ENCODE data around the gene NUDT19.
"Not testable (repeated sequence)": the region's sequence is repeated elsewhere in the genome, so short reads cannot be mapped to it uniquely, and the experiment has no call there.

NUDT19 gene

DNA sequence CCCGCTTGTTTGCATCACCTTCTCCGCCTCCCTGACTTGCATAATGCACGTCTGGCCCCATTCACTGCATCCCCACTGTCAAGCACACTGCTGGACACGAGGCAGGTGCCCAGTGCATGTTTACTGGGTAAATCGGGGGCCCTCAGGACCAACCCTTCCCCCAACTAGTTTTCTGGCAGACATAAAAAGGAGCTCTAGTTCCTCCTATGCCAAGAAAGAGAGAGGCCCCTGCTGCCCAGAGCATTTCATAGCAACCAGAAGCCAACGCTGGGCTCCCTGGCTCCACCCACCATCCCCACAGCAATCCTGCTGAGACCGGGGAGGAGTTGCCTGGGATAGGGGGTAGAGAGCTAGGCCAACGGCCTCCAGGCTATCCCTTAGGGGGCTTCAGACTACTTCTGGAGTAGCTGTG lies 39.9 kb upstream of the NUDT19 start:
- DNase-seq (ENCODE audit: low read depth) = no peak
- TF ChIP-seq, protein P1, sequence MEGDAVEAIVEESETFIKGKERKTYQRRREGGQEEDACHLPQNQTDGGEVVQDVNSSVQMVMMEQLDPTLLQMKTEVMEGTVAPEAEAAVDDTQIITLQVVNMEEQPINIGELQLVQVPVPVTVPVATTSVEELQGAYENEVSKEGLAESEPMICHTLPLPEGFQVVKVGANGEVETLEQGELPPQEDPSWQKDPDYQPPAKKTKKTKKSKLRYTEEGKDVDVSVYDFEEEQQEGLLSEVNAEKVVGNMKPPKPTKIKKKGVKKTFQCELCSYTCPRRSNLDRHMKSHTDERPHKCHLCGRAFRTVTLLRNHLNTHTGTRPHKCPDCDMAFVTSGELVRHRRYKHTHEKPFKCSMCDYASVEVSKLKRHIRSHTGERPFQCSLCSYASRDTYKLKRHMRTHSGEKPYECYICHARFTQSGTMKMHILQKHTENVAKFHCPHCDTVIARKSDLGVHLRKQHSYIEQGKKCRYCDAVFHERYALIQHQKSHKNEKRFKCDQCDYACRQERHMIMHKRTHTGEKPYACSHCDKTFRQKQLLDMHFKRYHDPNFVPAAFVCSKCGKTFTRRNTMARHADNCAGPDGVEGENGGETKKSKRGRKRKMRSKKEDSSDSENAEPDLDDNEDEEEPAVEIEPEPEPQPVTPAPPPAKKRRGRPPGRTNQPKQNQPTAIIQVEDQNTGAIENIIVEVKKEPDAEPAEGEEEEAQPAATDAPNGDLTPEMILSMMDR (IDR thresholded peaks at IDR 0.05; ENCODE audit: control insufficient read depth, insufficient read depth, low read depth, low read length, missing control alignments) = no peak
- H3K4me3 ChIP-seq (ENCODE audit: control insufficient read depth, low read depth, low read length) = no peak overlapping the region

DNA sequence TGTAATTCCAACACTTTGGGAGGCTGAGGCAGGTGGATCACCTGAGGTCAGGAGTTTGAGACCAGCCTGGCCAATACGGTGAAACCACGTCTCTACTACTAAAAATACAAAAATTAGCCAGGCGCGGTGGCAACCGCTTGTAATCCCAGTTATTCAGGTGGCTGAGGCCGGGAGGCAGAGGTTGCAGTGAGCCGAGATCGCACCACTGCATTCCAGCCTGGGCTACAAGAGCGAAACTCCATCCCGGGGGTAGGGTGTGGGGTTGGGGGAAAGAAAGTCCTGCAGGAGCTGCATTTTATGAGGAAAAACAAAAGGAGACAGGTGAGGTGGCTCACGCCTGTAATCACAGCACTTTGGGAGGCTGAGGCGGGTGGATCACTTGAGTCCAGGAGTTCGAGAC lies 39.3 kb upstream of the NUDT19 start:
- not testable (repeated sequence) for DNase-seq (ENCODE audit: low read depth)

DNA sequence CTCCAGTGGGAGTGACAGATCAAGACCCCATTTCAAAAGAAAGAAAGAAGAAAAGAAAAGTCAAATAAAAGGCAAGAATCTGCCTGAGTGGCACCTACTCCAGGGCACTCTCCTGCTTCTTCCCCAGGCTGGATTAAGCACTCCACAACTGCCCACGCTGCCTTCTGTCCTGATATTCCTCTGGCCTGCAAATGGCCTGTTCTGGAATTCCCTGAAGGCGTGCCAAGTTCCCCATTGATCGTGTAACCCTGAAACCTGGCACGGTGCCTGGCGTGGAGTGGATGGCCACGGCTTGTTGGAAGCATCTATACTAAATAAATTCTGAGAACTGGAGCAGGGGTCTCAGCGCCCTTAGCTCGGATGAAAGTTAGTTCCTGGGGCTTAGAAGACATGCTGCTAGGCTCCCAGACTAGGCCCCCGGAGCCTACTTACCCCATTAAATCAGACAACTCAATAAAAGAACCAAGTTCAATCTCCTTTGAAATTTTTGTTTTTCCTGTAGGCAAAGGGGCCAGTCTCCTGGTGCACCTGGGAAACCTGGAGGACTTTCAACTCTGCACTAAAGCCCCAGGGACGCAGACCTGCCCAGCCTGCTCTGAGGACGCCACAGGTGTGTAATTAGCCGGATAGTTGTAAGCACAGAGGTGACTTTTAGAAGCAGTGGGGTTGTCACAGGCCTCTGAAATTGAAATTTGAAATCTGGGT lies 38.6 kb upstream of the NUDT19 start:
- TF ChIP-seq, protein P1 (IDR thresholded peaks at IDR 0.05; ENCODE audit: control insufficient read depth, insufficient read depth, low read depth, low read length, missing control alignments) = no peak
- DNase-seq (ENCODE audit: low read depth) = no peak
- H3K4me3 ChIP-seq (ENCODE audit: control insufficient read depth, low read depth, low read length) = no peak overlapping the region

More for the DNA sequence above, 39.3 kb upstream of the NUDT19 start:
- H3K4me3 ChIP-seq (ENCODE audit: control insufficient read depth, low read depth, low read length) = not testable (repeated sequence)

DNA sequence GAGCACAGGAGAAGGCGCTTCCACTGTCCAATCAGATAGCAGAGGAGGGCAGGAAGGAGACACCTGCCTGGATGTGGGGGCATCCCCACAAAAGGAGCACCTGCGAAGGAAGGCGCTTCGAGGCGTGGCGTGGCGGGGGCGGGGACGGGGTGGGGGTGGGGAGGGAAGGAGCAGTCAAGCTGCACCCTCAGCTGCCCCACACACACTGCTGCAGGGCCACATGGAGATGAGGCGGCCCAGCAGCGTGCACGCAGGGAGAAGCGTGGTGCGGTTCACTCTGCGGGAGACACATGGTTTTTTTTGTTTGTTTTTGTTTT lies 38.1 kb upstream of the NUDT19 start:
- TF ChIP-seq, protein P1 (IDR thresholded peaks at IDR 0.05; ENCODE audit: control insufficient read depth, insufficient read depth, low read depth, low read length, missing control alignments) = no peak
- no peak overlapping the region for H3K4me3 ChIP-seq (ENCODE audit: control insufficient read depth, low read depth, low read length)
- DNase-seq (ENCODE audit: low read depth) = no peak

DNA sequence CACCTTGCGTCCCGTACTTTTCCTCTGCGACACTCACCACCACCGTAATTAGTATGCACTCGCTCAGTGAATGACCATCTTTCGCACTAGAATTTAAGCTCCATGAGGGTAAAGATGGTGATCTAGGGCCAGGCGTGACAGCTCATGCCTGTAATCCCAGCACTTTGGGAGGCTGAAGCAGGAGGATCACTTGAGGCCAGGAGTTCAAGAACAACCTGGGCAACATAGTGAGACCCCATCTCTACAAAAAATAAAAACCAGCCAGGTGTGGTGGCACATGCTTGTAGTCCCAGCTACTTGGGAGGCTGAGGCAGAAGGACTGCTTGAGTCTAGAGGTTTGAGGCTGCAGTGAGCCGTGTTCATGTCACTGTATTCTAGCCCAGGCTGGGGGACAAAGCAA lies 35.2 kb upstream of the NUDT19 start:
- DNase-seq (ENCODE audit: low read depth); H3K4me3 ChIP-seq (ENCODE audit: control insufficient read depth, low read depth, low read length): not testable (repeated sequence)

DNA sequence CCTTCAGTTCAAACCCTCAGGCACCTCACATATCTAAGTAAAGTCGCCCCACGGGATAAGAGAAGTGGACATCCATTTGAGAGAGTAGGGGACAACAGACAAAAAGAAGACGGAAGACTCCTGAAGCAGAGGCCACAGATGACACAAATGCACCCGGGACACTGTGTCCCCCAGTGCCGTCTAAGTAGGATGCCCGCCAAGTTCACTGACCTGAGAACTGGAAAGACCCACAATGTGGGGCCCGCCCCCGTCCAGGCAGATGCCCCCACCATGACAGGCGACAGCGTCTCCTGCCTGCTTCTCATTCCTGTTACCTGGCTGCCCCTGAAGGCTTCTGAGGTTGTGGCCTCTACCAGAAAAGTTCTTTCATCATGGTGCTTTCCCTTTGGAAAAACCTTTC lies 33.5 kb upstream of the NUDT19 start:
- DNase-seq (ENCODE audit: low read depth) = no peak
- no peak overlapping the region for H3K4me3 ChIP-seq (ENCODE audit: control insufficient read depth, low read depth, low read length)
- TF ChIP-seq, protein P1 (IDR thresholded peaks at IDR 0.05; ENCODE audit: control insufficient read depth, insufficient read depth, low read depth, low read length, missing control alignments) = no peak

DNA sequence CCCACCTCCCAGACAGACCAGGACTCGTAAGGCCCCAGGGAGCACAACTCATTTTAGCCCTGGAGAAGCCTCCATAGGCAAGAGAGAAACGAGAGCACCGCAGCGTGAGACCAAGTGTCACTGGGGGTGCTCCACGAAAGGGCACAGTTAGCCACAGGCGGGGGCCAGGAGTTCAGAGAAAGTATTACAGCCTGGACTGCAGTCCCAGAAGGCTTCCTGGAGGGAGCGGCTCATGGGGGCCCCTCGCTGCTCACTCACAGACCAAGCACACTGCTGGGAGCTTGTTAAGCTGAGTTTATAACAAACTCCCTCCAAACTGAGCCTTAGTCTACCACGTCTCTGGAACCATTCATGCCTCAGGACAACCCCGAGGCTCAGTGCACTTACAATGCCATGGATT lies 33.1 kb upstream of the NUDT19 start:
- DNase-seq (ENCODE audit: low read depth) = no peak
- TF ChIP-seq, protein P1 (IDR thresholded peaks at IDR 0.05; ENCODE audit: control insufficient read depth, insufficient read depth, low read depth, low read length, missing control alignments) = no peak

DNA sequence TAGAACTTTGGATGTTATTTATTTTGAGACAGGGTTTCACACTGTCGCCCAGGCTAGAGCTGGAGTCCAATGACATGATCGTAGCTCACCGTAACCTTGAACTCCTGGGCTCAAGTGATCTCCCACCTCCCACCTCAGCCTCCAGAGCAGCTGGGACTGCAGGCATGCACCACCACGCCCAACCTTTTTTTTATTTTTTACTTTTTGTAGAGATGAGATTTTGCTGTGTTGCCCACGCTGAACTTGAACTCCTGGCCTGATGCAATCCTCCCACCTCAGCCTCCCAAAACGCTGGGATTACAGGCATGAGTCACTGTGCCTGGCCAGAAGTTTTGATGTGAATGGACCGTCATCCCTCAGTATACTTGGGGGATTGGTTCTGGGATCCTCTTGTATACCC lies 30.3 kb upstream of the NUDT19 start:
- H3K4me3 ChIP-seq (ENCODE audit: control insufficient read depth, low read depth, low read length) = no peak overlapping the region
- TF ChIP-seq, protein P1 (IDR thresholded peaks at IDR 0.05; ENCODE audit: control insufficient read depth, insufficient read depth, low read depth, low read length, missing control alignments) = no peak
- DNase-seq (ENCODE audit: low read depth) = no peak

More for the DNA sequence above, 33.1 kb upstream of the NUDT19 start:
- H3K4me3 ChIP-seq (ENCODE audit: control insufficient read depth, low read depth, low read length) = no peak overlapping the region

All from AG09309 (cell line).